GM08714 (cell line): Measurements from ENCODE around the gene SCGB3A2.

ENCODE experiments used
- H3K4me3 ChIP-seq: fragments of 200-500 bp; sonication (Bioruptor generic); 2 replicates; pipeline ENCODE4 v1.5.1; 2014; ENCODE audit warnings: mild to moderate bottlenecking, low read length, inconsistent platforms
- ZNF274 ChIP-seq: IDR thresholded peaks from 2 replicates; pipeline ENCODE4 v1.6.1; 2012; ENCODE audit warnings: mild to moderate bottlenecking, low read depth, low read length

The SCGB3A2 gene

GRCh38 chr5:147874910-147875367, 3.6 kb upstream of the SCGB3A2 start:
- H3K4me3 ChIP-seq: no peak overlapping the region
- TF ChIP-seq ZNF274: no peak

- H3K4me3 ChIP-seq: no peak overlapping the region
- TF ChIP-seq ZNF274: no peak
These were observed 2.4 kb upstream of the SCGB3A2 start for GRCh38 chr5:147876141-147876540.

- TF ChIP-seq ZNF274: no peak
- no peak overlapping the region for H3K4me3 ChIP-seq
These were observed 1.9 kb upstream of the SCGB3A2 start for GRCh38 chr5:147876626-147877025.

GRCh38 chr5:147879784-147880183, 1.3 kb downstream of the SCGB3A2 start:
- TF ChIP-seq ZNF274: no peak

GRCh38 chr5:147880487-147880886, 2.0 kb downstream of the SCGB3A2 start:
- no peak overlapping the region for H3K4me3 ChIP-seq
- TF ChIP-seq ZNF274: no peak

More at GRCh38 chr5:147879784-147880183, 1.3 kb downstream of the SCGB3A2 start:
- no peak overlapping the region for H3K4me3 ChIP-seq

GRCh38 chr5:147882586-147883313, 4.2 kb downstream of the SCGB3A2 start:
- no peak overlapping the region for H3K4me3 ChIP-seq
- no peak for TF ChIP-seq ZNF274

- no peak for TF ChIP-seq ZNF274
- no peak overlapping the region for H3K4me3 ChIP-seq
These were observed 8.6 kb downstream of the SCGB3A2 start for GRCh38 chr5:147887026-147887627.

GRCh38 chr5:147887930-147888329, 9.4 kb downstream of the SCGB3A2 start:
- TF ChIP-seq ZNF274: no peak
- no peak overlapping the region for H3K4me3 ChIP-seq

GRCh38 chr5:147892696-147893296, 14.3 kb downstream of the SCGB3A2 start:
- H3K4me3 ChIP-seq: no peak overlapping the region
- TF ChIP-seq ZNF274: no peak

GRCh38 chr5:147893820-147894219, 15.3 kb downstream of the SCGB3A2 start:
- H3K4me3 ChIP-seq: no peak overlapping the region
- TF ChIP-seq ZNF274: no peak

GRCh38 chr5:147895864-147896263, 17.4 kb downstream of the SCGB3A2 start:
- H3K4me3 ChIP-seq: no peak overlapping the region
- no peak for TF ChIP-seq ZNF274

GRCh38 chr5:147898875-147899401, 20.4 kb downstream of the SCGB3A2 start:
- no peak for TF ChIP-seq ZNF274
- no peak overlapping the region for H3K4me3 ChIP-seq

- H3K4me3 ChIP-seq: no peak overlapping the region
- TF ChIP-seq ZNF274: no peak
These were observed 23.1 kb downstream of the SCGB3A2 start for GRCh38 chr5:147901599-147902039.

GRCh38 chr5:147902609-147903115, 24.2 kb downstream of the SCGB3A2 start:
- H3K4me3 ChIP-seq: no peak overlapping the region
- TF ChIP-seq ZNF274: no peak
